GM10266 (cell line): ENCODE data around the gene TRA2A.

Experiments used
- DNase-seq: peaks from one replicate; pipeline ENCODE4 v3.0.0; 2012; ENCODE audit errors: extremely low spot score
- CTCF ChIP-seq: IDR thresholded peaks from 2 replicates; pipeline ENCODE4 v1.5.1; 2012; ENCODE audit warnings: mild to moderate bottlenecking, low read depth; ENCODE audit not compliant: control insufficient read depth, insufficient read depth; ENCODE audit errors: missing control alignments

Gene TRA2A

GRCh38 chr7:23469150-23469960, 62.4 kb downstream of the TRA2A start:
- peak; percentile 58 for DNase-seq
- peak; percentile 3 for TF ChIP-seq CTCF

- no peak for DNase-seq
- TF ChIP-seq CTCF = no peak
These were observed 63.1 kb downstream of the TRA2A start for GRCh38 chr7:23468526-23469149.

GRCh38 chr7:23467806-23468525, 63.8 kb downstream of the TRA2A start:
- TF ChIP-seq CTCF = no peak
- DNase-seq = peak; percentile 65

GRCh38 chr7:23467291-23467805, 64.4 kb downstream of the TRA2A start:
- DNase-seq = no peak
- no peak for TF ChIP-seq CTCF

GRCh38 chr7:23462846-23463245, 68.9 kb downstream of the TRA2A start:
- DNase-seq = no peak
- TF ChIP-seq CTCF = peak; percentile 19

- no peak for DNase-seq
- no peak for TF ChIP-seq CTCF
These were observed 73.7 kb downstream of the TRA2A start for GRCh38 chr7:23458044-23458443.
